GM19467 (cell line): ENCODE data around the gene PCGF6.

Source experiments
- ATAC-seq: cut with Tn5 transposase; IDR thresholded peaks from one replicate; pipeline ENCODE4 v1.9.1; 2021; ENCODE audit warnings: mild to moderate bottlenecking, moderate library complexity; ENCODE audit not compliant: unreplicated experiment

PCGF6 gene

DNA sequence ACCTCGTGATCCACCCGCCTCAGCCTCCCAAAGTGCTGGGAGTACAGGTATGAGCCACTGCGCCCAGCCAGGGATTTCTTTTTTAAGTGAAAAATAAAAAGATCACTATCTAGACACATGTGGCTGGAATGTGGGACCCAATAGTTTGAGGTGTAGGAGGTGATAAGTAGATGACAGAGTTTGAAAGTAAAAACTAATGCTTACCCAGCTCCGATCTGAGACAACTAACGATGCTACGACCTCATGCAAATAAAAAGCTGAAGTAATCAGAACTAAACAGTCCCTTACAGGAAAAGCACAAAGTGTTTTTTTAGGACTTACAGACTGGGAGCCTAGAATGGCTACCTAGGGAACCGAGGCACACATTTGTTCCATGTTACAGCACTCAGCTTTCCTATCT, 23.0 kb downstream of the PCGF6 start:
- ATAC-seq: no peak

DNA sequence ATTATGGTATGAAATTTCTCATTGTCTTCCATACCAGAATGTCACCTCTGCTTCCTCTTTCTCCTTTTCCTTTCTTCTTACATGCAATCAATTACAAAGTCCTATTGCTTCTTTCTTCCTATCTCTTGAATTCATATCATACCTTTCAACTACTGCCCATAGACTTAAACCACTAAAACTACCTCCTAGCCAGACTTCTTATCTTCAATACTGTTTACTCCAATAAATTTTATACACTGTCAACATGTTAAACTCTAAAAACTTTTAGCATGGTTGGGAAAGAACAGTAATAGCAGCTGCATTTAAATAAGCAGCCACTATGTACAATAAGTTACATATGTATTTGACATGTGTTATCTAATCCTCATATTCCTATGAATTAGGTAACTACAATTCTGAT, 34.9 kb downstream of the PCGF6 start:
- no peak for ATAC-seq

DNA sequence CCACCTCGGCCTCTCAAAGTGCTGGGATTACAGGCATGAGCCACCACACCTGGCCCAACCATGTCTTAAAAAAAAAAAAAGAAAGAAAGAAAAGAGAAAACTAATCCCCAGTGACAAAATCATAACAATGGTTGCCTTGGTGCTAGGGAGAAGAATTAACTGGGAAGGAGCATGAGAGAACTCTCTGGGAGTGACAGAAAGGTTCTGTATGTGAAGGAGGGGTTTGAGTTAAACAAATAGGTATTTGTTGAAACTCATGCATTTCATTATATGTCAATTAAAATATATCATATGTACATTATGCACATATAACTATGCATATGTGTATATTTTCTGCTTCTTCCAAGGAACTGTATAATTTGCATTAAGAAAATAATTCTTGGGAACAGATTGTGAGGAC, 40.7 kb downstream of the PCGF6 start:
- ATAC-seq: no peak

DNA sequence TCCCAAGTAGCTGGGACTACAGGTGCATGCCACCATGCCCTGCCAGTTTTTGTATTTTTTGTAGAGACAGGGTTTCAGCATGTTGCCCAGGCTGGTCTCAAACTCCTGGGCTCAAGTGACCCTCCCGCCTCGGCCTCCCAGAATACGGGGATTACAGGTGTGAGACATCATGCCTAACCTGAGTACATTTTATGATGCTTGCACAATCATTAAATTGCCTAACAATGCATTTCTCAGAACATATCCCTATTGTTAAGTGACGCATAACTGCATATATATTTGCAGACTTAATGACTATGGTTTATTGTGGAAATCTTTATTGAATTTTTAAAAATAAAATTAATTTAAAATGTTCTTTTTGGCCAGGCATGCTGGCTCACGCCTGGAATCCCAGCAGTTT, 43.3 kb downstream of the PCGF6 start:
- no peak for ATAC-seq

DNA sequence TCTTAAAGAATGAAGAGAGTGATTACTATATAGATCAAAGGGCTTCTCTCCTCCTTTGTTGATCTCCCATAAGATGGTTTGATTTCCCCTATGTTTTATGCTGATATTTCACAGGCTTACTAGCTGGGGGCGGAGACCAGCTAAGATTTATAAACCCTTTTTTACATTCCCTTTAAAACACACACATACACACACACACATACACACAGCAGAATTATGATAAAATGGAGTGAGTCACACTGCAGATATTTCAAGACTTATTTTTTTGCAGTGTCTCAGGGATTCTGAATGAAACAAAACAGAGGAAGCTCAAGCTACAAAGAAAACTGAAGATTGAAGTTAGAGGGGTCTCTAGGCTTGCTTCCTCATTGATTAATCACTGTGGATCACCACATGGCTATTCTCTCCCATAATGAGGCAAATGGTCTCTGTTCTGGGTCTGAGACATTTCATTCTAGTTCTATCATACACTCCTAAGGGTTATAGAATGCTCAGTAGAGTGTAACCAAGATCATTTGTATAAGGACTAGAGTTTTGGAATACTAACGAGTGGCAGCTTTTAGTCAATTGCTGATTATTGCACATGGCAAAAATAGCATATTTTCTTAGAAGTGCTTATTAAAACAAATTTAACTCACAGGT, 55.4 kb downstream of the PCGF6 start:
- no peak for ATAC-seq

DNA sequence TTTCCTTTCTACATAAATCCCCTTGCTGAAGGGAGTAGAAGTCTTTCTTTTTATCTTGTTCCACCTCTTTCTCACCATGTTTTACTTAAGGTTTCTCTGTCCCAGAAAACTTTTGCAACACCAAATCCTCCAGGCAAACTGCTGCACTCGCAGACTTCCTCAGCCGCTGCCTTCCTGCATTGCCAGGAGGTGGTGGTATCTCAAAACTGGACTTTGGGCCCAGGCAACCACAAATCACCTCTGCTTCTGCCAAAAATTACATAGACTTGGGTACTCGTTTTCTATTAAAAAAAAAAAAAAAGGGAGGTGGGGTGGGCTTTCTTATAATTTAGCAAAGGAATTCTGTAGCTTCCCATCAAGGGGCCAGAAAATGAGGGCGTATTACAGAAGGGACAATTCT, 59.4 kb downstream of the PCGF6 start:
- no peak for ATAC-seq

DNA sequence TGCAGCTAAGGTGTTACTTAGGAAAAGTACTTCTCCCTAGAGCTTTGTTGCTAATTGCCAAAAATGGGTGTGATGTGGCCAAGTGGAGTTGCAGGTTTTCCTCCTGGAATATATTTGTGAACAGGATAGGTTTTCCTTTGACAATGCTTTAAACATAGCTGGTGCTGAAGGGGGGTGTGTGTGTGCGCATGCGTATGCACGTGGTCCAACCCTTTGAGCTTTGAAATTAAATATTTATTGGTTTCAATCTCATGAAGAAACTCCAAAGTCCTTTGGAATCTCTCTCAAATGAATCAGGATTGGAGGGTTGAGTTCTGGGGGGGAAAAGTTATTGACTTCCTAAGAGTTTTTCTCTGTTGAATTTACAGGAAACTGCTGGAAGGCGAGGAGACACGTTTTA, 62.9 kb downstream of the PCGF6 start:
- ATAC-seq: no peak

DNA sequence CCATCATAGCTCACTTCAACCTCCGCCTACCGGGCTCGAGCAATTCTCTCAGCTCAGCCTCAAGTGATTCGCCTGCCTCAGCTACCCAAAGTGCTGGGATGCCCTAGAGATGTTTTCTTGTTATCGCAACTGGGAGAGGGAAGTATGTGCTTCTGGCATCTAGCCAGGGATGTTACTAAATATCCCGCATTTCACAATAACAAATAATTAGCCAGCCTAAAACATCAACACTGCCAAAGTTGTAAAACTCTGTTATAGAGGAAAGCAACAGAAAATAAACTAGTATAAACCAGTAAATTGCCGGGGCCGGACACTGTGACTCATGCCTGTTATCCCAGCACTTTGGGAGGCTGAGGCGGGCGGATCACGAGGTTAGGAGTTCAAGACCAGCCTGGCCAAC, 66.8 kb downstream of the PCGF6 start:
- no peak for ATAC-seq

DNA sequence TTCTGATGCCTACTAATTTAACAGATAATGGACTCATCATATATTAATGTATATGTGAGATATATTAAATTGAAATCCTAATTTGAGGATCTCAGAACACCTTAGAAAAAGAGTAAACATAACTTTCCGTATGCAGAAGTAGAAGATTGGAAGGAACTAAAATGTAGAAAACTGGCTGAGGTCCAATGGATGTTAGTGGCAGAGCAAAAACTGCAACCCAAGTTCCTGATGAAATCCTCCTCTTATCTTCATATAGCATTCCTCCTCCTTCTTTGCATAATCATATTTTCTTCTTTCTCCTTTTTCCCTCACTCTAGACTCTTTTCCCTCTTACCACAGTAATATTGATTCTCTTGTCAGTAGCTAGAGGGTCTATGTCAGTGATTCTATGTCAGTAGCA, 68.0 kb downstream of the PCGF6 start:
- ATAC-seq: no peak

DNA sequence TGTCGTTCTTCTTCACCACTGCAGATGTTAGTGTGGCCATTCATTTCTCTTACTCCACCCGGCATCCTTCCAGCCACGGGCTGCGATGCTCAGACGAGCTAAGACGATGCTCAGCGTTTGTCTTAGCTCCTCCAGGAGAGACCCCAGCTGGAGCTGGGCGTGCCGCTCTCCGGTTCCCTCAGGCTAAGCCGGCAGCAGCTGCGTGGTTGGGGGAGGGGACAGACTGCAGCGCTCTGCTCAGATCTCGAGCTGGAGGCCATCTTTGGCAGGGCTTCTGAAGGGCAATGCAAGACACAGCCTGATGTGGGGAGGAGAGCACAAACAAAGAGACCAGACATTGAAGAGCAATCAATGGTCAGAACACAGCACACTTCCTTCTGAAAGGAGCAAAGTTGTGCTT, 69.2 kb downstream of the PCGF6 start:
- no peak for ATAC-seq

DNA sequence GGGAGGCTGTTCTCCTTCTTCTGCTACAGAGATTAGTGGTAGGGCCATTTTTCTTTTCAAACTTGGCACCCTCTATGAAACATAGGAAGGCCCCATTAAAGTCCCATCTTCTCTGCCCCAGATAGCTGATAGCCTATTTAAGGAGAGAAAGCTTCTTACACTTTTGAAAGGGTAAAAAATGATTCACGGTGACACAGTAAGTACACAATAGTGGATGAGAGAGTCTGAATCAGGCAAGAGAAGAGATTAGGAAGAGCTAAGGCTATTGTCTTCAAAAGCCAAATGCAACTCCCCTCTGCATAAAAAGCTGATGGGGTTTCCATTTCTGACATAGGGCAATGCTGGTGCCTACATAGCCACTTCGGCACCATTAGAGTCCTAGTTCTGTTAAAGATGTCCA, 70.4 kb downstream of the PCGF6 start:
- ATAC-seq: no peak

DNA sequence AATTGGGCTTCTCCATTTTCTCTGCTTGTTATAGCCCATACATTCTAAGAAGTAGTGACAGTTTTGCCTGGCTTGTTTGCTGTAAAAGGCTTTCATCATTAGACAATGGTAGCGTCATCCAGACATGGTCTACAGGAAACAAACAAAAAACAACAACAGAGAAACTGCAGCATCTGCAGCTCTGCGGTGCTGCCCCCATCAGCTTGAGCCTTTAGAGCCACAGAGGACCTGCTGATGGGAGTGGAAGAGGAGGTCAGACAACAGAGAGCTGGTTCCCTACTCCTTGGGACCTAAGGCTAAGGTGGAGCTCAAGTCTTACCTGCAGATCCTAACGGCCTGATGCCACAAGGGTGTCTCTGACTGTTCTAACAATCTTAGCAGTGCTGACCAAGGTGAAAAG, 70.9 kb downstream of the PCGF6 start:
- ATAC-seq: no peak

DNA sequence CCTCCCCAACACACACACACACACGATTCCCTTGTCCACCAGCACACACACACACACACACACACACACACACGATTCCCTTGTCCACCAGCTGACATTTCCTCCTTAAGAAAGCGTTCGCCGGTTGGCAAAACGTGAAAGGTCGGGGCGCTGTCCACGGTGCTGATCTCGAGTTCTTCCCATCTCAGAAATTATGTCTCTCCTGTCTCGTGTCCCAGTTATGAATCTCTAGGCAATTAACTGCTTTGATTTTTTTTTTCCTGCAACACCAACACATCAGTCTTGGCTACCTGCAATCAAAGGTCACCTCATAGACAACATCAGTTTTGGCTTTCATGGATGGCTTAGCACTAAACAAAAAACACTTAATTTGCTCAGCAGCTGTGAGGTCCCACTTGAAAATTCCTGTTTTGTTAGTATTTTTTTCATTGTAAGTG, 72.1 kb downstream of the PCGF6 start:
- no peak for ATAC-seq

DNA sequence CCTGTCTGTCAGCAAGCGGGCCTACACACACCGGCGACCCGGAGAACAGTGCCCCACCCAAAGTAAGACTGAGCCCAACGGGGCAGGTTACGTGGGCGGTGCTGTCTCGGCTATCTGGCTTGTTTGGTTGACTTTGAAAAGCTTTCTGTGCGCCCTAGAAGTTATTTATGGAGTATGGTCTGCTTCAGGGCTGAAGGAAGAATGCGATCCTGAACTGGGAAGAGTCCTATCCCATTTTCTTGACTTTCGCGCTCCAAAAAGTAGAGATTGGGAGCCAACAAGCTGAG, 72.5 kb downstream of the PCGF6 start:
- no peak for ATAC-seq

DNA sequence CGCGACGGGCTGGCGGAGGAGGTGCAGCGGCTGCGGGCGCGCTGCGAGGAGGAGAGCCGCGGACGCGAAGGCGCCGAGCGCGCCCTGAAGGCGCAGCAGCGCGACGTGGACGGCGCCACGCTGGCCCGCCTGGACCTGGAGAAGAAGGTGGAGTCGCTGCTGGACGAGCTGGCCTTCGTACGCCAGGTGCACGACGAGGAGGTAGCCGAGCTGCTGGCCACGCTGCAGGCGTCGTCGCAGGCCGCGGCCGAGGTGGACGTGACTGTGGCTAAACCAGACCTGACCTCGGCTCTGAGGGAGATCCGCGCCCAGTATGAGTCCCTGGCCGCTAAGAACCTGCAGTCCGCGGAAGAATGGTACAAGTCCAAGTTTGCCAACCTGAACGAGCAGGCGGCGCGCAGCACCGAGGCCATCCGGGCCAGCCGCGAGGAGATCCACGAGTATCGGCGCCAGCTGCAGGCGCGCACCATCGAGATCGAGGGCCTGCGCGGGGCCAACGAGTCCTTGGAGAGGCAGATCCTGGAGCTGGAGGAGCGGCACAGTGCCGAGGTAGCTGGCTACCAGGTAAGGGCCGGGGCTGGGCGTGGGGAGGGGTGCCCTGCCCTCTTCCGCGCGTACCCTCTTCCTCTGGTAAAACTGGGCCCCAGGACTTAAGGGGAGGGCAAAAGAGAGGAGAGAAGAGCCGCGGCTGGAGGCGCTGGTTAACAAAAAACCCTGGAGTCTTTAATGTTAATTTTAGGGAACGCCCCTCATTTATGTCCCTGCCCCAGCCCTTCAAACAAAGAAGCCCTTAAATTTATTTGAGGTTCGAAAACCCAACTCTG, 73.0 kb downstream of the PCGF6 start:
- ATAC-seq: no peak

DNA sequence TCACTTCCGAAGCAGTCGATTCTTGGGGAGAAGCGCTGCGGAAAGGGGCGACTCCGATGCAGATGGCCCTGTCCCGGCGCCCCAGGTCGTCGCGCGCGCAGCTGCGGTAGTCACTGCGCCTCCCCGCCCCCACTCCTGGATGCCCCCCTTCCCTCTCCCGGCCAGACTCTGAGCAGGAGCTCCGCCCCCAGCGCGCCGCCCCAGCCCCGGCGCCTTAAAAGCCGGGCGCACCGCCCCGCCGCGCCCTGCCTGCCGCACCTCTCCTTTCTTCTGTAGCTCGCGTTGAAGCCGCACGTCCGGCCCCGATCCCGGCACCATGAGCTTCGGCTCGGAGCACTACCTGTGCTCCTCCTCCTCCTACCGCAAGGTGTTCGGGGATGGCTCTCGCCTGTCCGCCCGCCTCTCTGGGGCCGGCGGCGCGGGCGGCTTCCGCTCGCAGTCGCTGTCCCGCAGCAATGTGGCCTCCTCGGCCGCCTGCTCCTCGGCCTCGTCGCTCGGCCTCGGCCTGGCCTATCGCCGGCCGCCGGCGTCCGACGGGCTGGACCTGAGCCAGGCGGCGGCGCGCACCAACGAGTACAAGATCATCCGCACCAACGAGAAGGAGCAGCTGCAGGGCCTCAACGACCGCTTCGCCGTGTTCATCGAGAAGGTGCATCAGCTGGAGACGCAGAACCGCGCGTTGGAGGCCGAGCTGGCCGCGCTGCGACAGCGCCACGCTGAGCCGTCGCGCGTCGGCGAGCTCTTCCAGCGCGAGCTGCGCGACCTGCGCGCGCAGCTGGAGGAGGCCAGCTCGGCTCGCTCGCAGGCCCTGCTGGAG, 73.8 kb downstream of the PCGF6 start, which contains the start of gene INA:
INA (plus strand) TSS at position 243 of the 817 bp plus-strand sequence; CDS start at position 317, 74 bp downstream.
- ATAC-seq: no peak

DNA sequence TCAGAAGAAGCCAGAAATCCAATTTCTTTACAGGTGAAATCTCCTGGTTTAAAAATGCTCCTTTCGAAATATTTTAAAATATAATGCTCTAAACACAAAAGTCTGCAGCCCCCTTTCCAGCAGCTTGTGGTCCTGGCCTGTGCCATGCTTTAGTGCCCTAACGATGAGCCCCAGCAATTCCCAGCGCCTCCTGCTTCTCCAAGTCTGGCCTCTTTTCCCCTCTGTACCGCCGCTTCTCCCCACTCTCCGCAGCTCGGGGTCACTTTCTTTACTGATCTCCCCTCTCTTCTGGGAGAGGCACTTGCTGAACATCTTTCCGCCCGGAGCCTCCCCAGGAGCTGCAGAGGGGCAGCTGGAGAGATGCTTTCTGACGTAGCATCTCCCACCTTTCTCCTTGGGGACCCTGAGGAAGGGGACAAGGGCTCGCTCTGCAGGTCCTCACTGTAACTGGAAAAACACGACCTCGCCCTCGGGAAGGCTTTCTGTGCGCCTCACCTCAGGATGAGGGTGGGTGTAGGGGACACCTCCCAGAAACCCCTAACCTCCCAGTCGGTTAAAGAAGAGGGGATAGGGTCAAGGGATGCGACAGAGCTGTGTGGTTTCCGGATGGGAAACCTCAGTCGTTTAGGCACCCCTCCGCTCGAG, 74.6 kb downstream of the PCGF6 start:
- no peak for ATAC-seq

DNA sequence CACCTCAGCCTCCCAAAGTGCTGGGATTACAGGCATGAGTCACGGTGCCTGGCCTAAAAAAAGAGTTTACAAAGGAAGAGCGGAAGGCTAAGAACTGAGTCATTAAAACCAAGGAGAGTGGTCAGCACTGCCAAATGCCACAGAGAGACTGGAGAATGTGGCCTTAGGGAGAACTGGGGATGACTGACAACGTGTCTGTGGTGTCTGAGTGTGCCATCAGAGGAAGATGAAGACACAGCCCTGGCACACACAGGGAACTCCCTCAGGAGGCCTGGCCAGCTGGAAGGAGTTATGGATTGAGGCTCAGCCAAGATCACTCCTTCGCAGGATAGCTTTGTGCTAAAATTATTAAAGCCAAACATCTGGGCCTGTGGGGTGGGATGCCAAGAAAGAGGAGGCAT, 77.9 kb downstream of the PCGF6 start:
- no peak for ATAC-seq

DNA sequence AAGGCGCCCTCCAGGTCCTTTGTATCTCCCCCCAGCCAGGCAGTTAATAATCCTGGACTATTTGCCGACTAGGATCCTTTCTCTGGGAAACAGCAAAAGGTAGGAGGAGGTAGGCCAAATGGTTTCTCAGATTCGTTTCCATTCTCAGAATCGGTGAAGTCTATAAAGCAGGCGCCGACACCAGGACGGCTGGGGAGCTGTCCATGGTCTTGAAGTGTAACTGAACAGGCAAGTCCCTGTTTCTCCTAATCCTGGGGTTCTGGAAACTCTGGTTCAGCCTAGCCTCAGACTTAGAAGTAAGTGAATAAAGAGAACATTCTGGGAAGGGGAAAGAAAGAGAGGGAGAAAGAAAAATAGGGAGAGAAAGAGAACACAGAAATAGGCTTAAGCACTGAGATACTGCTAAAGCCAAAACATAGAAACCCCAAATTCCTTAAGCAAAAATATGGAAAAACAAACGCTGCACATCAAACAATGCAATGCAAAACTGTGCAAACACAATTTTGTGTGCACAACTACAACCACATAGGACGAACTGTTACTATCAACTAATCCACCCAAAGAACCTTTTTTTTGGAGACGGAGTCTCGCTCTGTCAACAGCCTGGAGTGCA, 85.1 kb downstream of the PCGF6 start:
- ATAC-seq: no peak

DNA sequence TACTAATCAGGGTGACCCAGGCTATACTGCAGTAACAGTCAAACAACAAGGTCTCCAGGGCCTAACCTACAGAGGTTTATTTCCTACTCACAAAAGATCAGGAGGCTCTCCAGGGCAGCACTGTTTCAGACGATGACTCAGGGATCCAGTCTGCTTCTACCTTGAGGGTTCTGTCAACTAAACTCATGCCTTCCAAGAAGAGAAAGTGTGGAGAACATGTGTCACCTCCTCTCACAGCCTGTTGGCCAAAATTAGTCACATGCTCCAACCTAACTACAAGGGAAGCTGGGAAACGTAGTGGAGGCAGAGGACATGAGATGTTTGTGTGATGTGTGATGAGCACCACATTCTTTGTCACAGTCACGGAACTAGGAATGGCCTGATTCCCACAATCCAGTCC, 88.7 kb downstream of the PCGF6 start:
- no peak for ATAC-seq

DNA sequence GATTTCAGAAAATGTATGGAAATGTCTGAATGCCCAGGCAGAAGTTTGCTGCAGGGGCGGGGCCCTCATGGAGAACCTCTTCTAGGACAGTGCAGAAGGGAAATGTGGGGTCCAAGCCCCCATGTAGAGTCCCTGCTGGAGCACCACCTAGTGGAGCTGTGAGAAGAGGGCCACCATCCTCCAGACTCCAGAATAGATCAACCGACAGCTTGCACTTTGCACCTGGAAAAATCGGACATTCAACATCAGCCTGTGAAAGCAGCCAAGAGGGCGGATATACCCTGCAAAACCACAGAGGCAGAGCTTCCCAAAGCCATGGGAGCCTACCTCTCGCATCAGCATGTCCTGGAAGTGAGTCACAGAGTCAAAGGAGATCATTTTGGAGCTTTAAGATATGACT, 91.0 kb downstream of the PCGF6 start:
- no peak for ATAC-seq
